Calu3 (cell line): Measurements from ENCODE around the gene TIFAB. TPM values are rescaled to one million over a fixed set of nuclear protein-coding genes. Genes with fewer than 3 reads are reported as not detected.

Experiments
- BruUV-seq: library from RNA; stranded (reverse); fragments of 400-500 nt; replicated peaks from 2 replicates; lab custom pipeline; 2021; lab: Mats Ljungman, UMichigan
- CTCF ChIA-PET: fragments of 300-600 bp; sonication (Branson Sonifier 250); formaldehyde crosslinking; loops from one replicate; lab custom pipeline; 2022; ENCODE audit warnings: antibody characterized with exemption; lab: Charles Lee
- DNase-seq: peaks from one replicate; pipeline ENCODE4 v3.0.0; 2022
- H3K27ac Mint-ChIP-seq: one replicate; pipeline ENCODE4 v1.8.0; 2022; ENCODE audit warnings: mixed read lengths; ENCODE audit not compliant: unreplicated experiment
- H3K27me3 Mint-ChIP-seq: one replicate; pipeline ENCODE4 v1.8.0; 2022; ENCODE audit warnings: mixed read lengths; ENCODE audit not compliant: unreplicated experiment
- H3K36me3 Mint-ChIP-seq: one replicate; pipeline ENCODE4 v1.8.0; 2022; ENCODE audit warnings: mild to moderate bottlenecking, moderate library complexity, mixed read lengths; ENCODE audit not compliant: insufficient read depth, unreplicated experiment
- H3K4me1 Mint-ChIP-seq: one replicate; pipeline ENCODE4 v1.8.0; 2022; ENCODE audit warnings: mild to moderate bottlenecking, low read depth, mixed read lengths; ENCODE audit not compliant: unreplicated experiment
- H3K4me3 Mint-ChIP-seq: one replicate; pipeline ENCODE4 v1.8.0; 2022; ENCODE audit warnings: mild to moderate bottlenecking, low read depth, moderate library complexity, mixed read lengths; ENCODE audit not compliant: unreplicated experiment
- H3K9me3 Mint-ChIP-seq: one replicate; pipeline ENCODE4 v1.8.0; 2022; ENCODE audit warnings: low read depth, mixed read lengths; ENCODE audit not compliant: unreplicated experiment
- intact Hi-C: fragments of 100-400 bp; cut with micrococcal nuclease; formaldehyde crosslinking; loops from one replicate; pipeline ENCODE4 v1.10.0; 2022; ENCODE audit not compliant: unreplicated experiment
- total RNA-seq: library from RNA; stranded (reverse); gene quantifications from 2 replicates; pipeline ENCODE4 v1.2.3, GENCODE V29; 2022
- TF ChIP-seq, protein P1 (sequence below): fragments of 200-600 bp; IDR thresholded peaks from one replicate; pipeline ENCODE4 v1.8.0; 2022; ENCODE audit warnings: antibody characterized with exemption; ENCODE audit not compliant: unreplicated experiment

The TIFAB gene
- total RNA-seq, 1 experiment from 2014 or later: not detected

DNA sequence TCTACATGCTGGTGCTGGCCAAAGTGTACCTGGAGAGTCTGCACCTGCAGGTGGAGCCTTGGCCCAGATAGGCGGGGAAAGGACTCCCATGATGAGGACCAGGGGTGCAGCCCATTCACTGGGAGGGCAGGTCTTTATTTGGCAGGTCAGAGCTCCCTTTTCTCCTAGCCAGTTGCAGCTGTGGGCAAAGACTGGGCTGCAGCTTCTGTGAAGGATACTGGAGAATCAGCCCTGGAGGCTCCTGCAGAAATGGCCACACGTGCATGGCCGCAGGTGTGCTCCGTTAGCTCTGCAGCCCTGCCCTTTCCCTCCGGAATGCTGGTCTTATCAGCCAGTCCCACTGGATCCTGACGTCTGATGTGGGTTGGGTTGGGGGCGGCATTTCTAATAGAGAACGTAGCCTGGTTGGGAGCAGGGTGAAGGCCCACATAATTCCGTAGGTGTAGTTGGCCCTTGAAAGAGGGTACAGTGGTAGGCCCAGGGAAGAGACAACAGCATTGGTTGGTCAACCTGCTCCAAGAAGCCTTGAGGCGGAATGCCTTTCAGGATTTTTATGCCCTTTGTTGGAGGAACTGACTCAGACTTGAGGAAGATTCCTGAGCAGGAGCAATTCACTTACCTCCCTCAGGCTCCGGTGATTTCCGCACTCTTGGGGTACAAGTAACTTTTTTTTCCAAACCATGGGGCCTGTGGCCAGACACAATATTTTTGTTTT is 22.0 kb upstream of the TIFAB start:
- H3K36me3 Mint-ChIP-seq: no peaks in the 10 kb centered on the region
- H3K4me1 Mint-ChIP-seq: no peaks in the 10 kb centered on the region
- TF ChIP-seq, protein P1, sequence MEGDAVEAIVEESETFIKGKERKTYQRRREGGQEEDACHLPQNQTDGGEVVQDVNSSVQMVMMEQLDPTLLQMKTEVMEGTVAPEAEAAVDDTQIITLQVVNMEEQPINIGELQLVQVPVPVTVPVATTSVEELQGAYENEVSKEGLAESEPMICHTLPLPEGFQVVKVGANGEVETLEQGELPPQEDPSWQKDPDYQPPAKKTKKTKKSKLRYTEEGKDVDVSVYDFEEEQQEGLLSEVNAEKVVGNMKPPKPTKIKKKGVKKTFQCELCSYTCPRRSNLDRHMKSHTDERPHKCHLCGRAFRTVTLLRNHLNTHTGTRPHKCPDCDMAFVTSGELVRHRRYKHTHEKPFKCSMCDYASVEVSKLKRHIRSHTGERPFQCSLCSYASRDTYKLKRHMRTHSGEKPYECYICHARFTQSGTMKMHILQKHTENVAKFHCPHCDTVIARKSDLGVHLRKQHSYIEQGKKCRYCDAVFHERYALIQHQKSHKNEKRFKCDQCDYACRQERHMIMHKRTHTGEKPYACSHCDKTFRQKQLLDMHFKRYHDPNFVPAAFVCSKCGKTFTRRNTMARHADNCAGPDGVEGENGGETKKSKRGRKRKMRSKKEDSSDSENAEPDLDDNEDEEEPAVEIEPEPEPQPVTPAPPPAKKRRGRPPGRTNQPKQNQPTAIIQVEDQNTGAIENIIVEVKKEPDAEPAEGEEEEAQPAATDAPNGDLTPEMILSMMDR: no peak
- no peaks in the 10 kb centered on the region for H3K27me3 Mint-ChIP-seq
- intact Hi-C loops: no loop called here
- H3K4me3 Mint-ChIP-seq: no peak overlapping the region
- H3K27ac Mint-ChIP-seq: no peak overlapping the region
- no TSS peak for BruUV-seq
- no peaks in the 10 kb centered on the region for H3K9me3 Mint-ChIP-seq
- CTCF ChIA-PET: interaction anchor here (1.0 kb wide), 1 partner anchor 92 kb away, joined by 4 read pairs; no protein-coding TSS in a partner anchor
- no peak for DNase-seq

DNA sequence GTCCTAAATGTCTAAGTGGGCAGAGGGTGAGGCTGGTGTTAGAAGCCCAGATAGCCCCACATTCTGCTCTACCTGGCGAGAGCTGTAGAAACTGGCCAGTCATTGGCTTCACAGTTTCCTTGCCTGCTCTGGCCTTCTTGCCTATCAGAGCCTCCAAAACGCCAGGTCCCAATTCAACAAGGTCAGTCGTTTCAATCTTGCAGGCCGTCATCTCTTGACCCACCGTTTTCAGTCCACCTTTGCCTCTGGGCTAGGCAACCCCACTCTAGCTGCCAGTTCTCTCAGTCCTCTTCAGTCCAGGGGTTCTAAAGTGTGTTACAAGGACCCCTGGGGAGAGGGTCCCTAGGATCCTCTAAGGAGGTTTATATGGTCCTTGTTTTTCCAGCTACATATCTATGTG is 20.0 kb upstream of the TIFAB start:
- TF ChIP-seq, protein P1: no peak
- no peak overlapping the region for H3K4me3 Mint-ChIP-seq
- no peaks in the 10 kb centered on the region for H3K36me3 Mint-ChIP-seq
- BruUV-seq: no TSS peak
- no peaks in the 10 kb centered on the region for H3K27me3 Mint-ChIP-seq
- CTCF ChIA-PET: no interaction called here
- DNase-seq: no peak
- H3K9me3 Mint-ChIP-seq: no peaks in the 10 kb centered on the region
- H3K4me1 Mint-ChIP-seq: no peaks in the 10 kb centered on the region
- no peak overlapping the region for H3K27ac Mint-ChIP-seq
- intact Hi-C loops: no loop called here

DNA sequence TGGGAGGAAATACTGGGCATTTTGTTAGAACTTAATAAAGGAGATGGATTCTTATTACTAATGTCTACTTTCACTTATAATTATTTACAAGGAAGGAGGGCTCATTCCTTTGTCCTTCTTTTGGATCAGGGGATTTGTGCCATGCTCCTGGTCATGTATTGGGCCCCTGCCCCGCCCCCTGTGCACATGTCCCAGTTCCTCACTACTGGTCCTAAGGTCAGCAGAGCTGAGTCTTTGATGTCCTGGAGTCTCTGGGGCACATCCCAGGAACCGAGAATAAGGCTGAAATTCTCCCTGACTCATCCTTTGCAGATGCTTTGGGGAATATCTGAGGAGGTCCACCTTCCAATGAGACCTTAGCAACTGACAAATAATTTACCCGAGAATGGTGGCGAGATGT is 19.6 kb upstream of the TIFAB start:
- no peak overlapping the region for H3K27ac Mint-ChIP-seq
- H3K9me3 Mint-ChIP-seq: no peaks in the 10 kb centered on the region
- no peaks in the 10 kb centered on the region for H3K27me3 Mint-ChIP-seq
- TF ChIP-seq, protein P1: no peak
- H3K4me3 Mint-ChIP-seq: no peak overlapping the region
- BruUV-seq: no TSS peak
- CTCF ChIA-PET: no interaction called here
- intact Hi-C loops: no loop called here
- DNase-seq: no peak
- no peaks in the 10 kb centered on the region for H3K36me3 Mint-ChIP-seq
- no peaks in the 10 kb centered on the region for H3K4me1 Mint-ChIP-seq

DNA sequence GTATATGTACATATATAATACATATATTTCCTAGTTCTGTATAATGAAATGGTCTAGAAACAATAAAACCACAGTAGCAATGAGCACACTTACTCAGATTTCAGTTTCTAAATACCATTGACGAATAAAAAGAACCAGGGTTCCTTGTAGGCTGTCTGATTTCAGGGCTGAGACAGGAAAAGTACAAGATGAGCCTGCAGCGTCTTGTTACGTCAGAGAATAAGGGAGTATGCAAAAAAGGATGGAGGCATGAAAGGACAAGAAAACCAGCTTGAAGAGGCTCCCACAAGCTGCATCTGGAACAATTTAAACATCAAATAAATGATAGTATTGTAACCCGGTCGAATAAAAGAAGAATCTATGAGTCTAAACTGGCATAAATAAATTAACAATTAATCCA is 17.8 kb upstream of the TIFAB start:
- CTCF ChIA-PET: no interaction called here
- TF ChIP-seq, protein P1: no peak
- Mint-ChIP-seq H3K4me3 (no peak overlapping the region), H3K27me3 (no peaks in the 10 kb centered on the region), H3K9me3 (no peaks in the 10 kb centered on the region), H3K36me3 (no peaks in the 10 kb centered on the region), H3K4me1 (peaks cover 8% of the 10 kb centered on the region), H3K27ac (no peak overlapping the region)
- no peak for DNase-seq
- BruUV-seq: no TSS peak
- intact Hi-C loops: loop anchor here (5.0 kb wide), 1 partner anchor 257 kb away; no protein-coding TSS in a partner anchor
